ENCODE results near the gene ZC3H12A. TPM values are rescaled to one million over a fixed set of nuclear protein-coding genes. Genes with fewer than 3 reads are reported as not detected.

ZC3H12A gene
- total RNA-seq, 1 donor from 2014 or later, result 6.0 TPM

- DNase-seq (ENCODE audit: extremely low spot score, unreplicated experiment), result no peak
- Mint-ChIP-seq H3K27me3 (peaks cover 15% of the 10 kb centered on the region), H3K27ac (no peak overlapping the region), H3K9me3 (no peaks in the 10 kb centered on the region), H3K36me3 (no peaks in the 10 kb centered on the region), H3K4me3 (no peak overlapping the region), H3K4me1 (ENCODE audit: unreplicated experiment) (peaks cover 4% of the 10 kb centered on the region)
- TF ChIP-seq CTCF (conservative IDR thresholded peaks at IDR 0.05), result no peak
Measured at GRCh38 chr1:37456614-37457013, 17.8 kb upstream of the ZC3H12A start.

- no peaks in the 10 kb centered on the region for H3K9me3 Mint-ChIP-seq
- DNase-seq (ENCODE audit: extremely low spot score, unreplicated experiment), result no peak
- no peaks in the 10 kb centered on the region for H3K36me3 Mint-ChIP-seq
- peaks cover 4% of the 10 kb centered on the region for H3K4me1 Mint-ChIP-seq (ENCODE audit: unreplicated experiment)
- H3K27me3 Mint-ChIP-seq, result peaks cover 15% of the 10 kb centered on the region
- no peak overlapping the region for H3K4me3 Mint-ChIP-seq
- TF ChIP-seq CTCF (conservative IDR thresholded peaks at IDR 0.05), result no peak
- no peak overlapping the region for H3K27ac Mint-ChIP-seq
Measured at GRCh38 chr1:37458551-37458950, 15.8 kb upstream of the ZC3H12A start.

GRCh38 chr1:37461698-37462436, 12.5 kb upstream of the ZC3H12A start:
- Mint-ChIP-seq H3K4me1 (ENCODE audit: unreplicated experiment) (no peaks in the 10 kb centered on the region), H3K27me3 (peaks cover 9% of the 10 kb centered on the region), H3K27ac (no peak overlapping the region), H3K4me3 (no peak overlapping the region), H3K36me3 (no peaks in the 10 kb centered on the region), H3K9me3 (no peaks in the 10 kb centered on the region)
- TF ChIP-seq CTCF (conservative IDR thresholded peaks at IDR 0.05), result no peak
- DNase-seq (ENCODE audit: extremely low spot score, unreplicated experiment), result no peak

GRCh38 chr1:37464443-37464842, 9.9 kb upstream of the ZC3H12A start:
- Mint-ChIP-seq H3K4me3 (no peak overlapping the region), H3K27me3 (peaks cover 7% of the 10 kb centered on the region), H3K27ac (no peak overlapping the region), H3K36me3 (no peaks in the 10 kb centered on the region), H3K4me1 (ENCODE audit: unreplicated experiment) (no peaks in the 10 kb centered on the region), H3K9me3 (no peaks in the 10 kb centered on the region)
- DNase-seq (ENCODE audit: extremely low spot score, unreplicated experiment), result no peak
- TF ChIP-seq CTCF (conservative IDR thresholded peaks at IDR 0.05), result no peak

- TF ChIP-seq CTCF (conservative IDR thresholded peaks at IDR 0.05), result no peak
- Mint-ChIP-seq H3K27me3 (peaks cover 15% of the 10 kb centered on the region), H3K4me3 (no peak overlapping the region), H3K36me3 (no peaks in the 10 kb centered on the region), H3K9me3 (no peaks in the 10 kb centered on the region), H3K4me1 (ENCODE audit: unreplicated experiment) (no peaks in the 10 kb centered on the region), H3K27ac (no peak overlapping the region)
- no peak for DNase-seq (ENCODE audit: extremely low spot score, unreplicated experiment)
Measured at GRCh38 chr1:37465593-37466517, 8.5 kb upstream of the ZC3H12A start.

Data from type B pancreatic cell (in vitro differentiated cells).